ENCODE measurements around the gene FNIP1.
"Not testable (repeated sequence)": the region's sequence is repeated elsewhere in the genome, so short reads cannot be mapped to it uniquely, and the experiment has no call there.

The FNIP1 gene
- 88.5 to 92.5 reads per million in 2 donors for total RNA-seq

DNA sequence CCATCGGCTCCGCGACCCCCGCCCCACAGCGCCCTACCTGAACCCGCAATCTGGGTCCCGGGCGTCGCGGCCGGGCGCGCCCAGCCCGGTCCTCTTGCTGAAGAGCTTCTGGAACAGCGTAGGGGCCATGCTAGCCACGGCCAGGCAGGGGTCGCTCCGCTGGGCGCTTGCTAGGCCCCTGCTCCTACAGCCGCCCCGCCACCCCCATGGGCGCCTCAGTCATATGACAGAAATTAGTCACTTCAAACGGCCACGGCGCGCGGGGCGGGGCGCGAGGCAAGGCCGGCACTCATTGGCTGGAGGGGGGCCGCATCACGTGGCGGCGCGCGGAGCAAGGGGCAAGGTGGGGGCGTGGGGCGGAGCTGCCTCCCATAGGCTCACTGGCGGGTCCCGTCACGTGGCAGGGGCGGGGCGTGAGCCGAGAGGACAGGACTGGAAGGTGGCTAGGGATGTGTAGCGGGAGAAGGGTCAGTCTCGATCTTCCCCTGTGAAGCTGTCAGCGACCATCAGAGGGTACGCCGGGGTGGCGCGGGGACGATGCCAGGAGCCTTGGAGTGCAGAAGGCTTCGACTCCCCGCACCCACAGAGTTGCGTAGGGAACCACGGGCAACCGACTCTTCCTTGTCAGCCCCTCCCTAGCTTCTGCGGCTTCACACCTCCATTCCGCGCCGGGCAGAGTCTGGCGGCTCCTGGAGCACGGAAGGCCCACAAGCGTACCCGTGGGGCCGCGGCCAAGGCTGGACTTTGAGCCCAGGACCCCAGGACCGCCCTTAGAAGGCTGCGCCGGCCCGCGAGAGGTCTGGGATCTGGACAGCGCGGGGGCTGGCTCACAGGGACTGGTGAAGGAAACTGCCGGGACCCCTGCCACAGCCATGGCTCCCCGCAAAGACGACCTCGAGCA, at the start of gene FNIP1:
Gene FNIP1 (minus strand): TSS at position 225 of the 901 bp plus-strand sequence. CDS start 96 bp downstream, at position 129.
- DNase-seq, result peak; percentile 100

DNA sequence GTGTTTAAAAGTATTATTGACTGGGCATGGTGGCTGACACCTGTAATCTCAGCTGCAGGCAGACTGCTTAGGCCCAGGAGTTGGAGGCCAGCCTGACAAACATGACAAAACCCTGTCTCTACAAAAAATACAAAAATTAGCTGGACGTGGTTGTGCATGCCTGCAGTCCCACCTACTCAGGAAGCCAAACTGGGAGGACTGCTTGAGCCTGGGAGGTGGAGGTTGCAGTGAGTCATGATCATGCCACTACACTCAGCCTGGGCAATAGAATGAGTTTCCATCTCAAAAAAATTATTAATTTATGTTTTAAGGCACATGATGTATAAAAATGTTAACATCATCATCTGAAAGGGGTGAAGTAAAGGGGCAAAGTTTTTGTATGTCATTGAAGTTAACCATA, 49.7 kb upstream of the FNIP1 start:
- DNase-seq, result no peak

DNA sequence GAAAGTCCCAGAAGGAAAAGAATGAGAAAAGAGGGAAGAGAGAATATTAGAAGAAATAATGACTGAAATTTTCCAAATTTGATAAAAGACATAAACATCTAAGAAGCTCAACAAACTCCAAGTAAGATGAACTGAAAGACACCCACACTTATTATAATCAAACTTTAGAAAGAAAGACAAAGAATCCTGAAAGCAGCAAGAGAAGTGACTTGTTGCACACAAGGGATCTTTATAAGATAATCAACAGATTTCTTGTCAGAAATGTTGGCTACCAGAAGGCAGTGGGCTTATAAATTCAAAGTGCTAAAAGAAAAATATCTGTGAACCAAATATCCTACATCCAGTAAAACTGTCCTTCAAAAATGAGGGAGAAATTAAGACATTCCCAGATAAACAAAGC, 49.0 kb upstream of the FNIP1 start:
- DNase-seq, result no peak

DNA sequence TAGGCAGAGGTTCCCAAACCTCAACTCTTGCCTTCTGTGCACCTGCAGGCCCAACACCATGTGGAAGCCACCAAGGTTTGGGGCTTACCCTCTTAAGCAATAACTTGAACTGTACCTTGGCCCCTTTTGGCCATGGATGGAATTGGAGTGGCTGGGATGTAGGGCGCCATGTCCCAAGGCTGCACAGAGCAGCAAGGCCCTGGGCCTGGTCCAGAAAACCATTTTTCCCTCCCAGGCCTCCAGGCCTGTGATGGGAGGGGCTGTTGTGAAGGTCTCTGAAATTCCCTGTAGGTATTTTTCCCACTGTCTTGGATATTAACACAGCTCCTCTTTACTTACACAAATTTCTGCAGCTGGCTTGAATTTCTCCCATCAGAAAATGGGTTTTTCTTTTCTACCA, 46.2 kb upstream of the FNIP1 start:
- DNase-seq, result not testable (repeated sequence)

DNA sequence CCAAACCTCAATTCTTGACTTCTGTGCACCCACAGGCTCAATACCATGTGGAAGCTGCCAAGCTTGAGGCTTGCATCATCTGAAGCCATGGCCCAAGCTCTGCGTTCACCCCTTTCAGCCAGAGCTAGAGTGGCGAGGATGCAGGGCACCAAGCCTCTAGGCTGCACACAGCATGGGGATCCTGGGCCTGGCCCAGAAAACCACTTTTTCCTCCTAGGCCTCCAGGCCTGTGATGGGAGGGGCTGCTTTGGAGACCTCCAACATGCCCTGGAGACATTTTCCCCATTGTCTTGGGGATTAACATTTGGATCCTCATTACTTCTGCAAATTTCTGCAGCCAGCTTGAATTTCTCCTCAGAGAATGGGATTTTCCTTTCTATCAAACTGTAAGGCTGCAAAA, 35.9 kb upstream of the FNIP1 start:
- not testable (repeated sequence) for DNase-seq

DNA sequence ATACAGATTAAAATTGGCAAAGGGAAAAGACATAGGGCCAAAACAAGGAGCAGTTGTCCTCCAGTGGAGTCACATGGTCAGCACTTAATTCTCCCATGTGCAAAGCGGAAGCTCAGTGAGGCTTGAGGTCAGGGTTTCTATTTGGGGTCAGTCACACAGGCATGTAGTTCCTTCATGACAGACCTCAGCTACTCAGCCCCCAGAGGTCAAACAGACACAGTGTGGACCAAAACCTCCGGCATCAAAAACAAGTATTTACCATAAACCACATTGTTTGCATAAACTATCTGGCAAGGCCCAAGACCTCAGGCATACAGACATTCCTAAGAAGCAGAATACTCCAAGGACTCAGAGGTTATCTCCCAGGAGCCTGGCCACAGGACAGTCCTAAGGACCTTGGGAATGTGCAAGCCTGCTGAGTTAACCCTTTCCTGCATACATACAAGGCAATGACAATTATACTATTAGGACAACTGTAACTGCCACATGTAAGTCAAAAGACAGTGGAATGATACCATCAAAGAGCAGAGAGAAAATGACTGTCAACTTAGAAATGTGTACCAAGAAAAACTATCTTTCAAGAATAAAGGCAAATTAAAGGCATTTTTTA, 28.7 kb upstream of the FNIP1 start:
- no peak for DNase-seq

DNA sequence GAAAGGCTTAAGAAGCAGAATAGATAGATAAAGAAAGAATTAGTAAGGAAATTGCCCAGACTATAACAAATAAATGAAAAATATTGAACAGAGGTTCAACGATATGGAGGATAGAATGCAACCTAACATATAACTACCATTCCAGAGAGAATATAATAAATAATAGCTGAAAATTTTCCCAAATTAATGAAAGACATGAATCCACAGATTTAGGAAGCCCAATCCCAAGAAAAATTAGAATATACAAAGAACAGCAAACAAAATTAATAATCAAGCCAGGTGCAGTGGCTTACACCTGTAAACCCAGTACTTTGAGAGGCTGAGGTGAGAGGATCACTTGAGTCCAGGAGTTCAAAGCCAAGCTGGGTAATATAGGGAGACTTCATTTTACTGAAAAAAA, 27.8 kb upstream of the FNIP1 start:
- no peak for DNase-seq

DNA sequence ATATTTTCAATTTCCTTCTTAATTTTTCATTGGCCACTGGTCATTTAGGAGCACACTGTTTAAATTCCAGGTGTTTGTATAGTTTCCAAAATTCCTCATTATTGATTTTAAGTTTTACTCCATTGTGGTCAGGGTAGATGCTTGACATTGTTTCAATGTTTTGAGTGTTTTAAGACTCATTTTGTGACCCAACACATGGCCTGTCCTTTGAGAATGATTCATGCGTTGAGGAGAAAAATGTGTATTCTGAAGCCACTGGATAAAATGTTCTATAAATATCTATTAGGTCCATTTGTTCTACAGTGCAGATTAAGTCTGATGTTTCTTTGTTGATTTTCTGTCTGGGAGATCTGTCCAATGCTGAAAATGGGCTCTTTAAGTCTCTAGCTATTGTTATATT, 24.4 kb upstream of the FNIP1 start:
- DNase-seq, result no peak

DNA sequence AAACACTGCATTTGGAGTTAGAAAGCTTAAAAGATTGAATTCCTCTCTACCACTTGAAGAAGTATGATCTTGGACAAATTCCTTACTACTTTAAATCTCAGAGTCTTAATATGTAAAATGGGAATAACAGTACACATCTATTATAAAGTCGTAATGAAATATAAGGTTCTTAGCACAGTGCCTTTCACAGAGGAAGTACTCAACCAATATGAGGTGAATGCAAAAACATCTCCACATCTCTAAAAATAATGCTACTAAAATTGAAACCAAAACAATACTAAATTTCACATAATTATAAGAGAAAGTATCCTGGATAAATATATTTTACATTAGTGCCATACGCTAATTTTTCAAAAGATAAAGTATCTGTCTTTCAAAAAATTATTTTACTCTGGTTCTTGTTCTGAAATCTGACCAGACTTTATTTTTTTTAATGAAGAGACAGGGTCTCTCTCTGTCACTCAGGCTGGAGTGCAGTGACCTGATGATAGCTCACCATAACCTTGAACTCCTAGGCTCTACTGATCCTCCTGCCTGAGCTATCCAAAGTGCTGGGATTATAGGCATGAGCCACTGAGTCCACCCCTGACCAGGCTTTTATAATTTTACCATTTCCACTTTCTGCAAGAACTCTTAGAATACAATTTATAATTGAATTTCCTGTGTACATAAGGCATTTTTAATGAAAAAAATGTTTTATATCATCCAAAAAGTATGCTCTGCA, 21.3 kb upstream of the FNIP1 start:
- DNase-seq, result no peak

DNA sequence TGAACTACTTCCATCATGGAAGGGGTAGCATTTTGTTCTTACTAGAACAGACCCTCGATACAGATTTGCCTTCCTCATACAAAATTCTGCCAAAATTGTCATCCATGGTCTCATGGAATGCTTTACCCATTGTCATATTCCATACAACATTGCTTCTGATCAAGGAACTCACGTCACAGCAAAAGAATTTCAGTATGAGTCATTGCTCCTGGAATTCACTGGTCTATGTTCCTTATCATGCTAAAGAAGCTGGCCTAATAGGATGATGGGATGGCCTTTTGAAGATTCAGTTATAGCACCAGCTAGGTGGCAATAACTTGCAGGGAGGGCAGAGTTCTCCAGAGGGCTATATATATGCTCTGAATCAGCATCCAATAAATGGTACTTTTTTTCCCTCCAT, 18.2 kb upstream of the FNIP1 start:
- no peak for DNase-seq

DNA sequence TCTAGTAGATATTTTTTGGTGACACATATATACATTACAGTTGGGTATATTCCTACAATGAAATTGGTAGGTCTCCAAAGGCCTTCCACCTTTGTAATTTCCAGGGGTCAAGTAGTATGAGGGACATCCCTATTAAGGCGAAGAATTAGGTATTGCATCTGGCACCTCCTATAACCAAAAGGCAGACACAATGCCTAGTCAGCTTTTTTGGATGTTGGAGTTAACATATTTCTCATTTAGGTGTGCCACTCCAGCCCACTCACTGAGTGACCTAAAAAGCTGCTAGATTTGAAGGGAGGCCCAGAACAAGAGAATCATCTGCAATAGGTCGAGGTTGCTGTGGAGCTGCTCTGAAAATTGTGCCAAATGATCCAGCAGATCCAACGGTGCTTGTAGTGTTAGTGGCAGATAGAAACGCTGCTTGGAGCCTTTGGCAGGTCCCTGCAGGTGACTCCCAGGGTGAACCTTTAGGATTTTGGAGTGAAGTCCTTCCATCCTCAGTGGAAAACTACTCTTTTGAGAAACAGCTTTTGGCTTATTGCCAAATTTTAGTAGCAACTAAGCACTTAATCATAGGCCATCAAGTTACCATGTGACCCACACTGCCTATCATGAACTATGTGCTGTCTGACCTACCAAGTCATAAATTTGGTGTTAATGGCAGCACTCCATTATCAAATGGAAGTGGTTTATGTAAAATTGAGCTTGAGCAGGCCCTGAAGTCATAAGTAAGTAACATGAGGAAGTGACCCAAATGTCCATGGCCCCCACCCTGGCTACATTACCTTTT, 15.7 kb upstream of the FNIP1 start:
- no peak for DNase-seq

DNA sequence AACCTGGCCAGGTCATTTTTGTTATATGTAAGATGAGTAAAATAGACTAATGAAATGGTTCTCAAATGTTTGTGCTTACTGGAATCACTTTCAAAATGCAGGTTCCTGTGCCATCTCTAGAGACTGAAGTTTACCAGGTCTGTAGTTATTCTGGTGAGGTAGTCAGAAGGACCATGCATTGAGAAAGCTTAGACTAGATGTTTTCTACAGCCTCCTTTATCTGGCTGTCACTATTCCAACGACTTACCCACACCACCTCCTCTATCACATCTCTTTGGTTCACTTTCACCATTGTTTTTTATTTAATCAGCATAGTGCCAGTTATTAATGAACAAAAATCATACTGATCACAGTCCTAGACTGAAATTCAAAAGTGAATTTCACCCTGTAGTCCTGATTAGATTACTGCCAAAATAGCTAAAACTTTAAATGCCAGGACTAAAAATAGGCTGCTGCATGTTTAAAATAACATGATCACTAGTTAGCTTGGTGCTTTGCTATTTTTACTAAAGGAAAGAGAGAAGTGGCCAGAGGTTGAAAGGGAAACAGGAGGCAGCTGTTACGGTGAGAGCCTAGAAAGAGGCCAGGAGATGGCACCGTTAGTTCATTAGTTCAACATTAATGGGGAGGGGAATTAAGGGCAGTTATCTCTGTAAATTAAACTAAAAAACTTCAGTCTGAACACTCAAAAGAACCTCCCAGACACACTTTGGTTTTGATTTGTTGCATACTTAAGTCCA, 13.9 kb upstream of the FNIP1 start:
- no peak for DNase-seq

DNA sequence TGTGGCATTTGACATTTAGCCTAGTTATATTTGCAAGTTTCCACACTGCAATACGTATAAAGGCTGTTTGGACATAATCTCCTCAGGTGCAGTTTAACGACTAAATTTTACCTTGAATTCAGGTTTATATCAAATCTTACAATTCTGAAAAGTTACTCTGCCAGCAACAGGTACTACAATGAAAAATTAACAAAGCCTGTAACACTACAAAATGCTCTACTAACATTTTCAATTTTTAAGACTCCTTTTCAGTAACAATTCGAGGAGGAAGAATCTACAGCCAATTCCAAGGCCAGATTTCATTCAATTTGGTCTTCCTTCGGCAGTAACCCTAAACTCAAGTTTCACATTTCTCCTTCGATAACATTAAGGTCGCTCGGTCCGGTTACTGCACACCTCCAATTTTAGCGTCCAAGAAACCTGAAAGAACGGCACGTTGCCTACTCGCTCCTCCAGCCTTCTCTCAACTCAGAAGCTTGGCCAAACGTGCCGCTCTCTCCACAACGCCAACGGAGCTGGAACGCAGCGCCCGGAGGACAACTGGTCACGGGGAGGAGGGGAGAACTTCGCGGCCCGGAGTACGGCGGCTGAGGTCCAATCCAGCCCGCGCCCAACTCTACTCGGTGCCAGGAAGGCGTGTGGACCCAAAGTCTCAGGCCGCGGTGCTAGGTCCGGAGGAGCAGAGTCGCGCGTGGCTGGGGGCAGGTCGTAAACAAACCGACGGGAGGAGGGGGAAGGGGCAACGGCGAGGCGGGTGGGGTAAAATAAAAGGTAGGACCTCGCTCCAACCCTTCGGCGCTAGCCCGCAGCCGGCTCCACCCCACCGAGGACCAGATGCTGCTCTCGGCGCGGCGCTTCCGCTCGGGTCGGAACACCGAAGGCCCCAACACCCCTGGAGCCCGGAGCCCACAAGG, 681 bp downstream of the FNIP1 start:
- no peak for DNase-seq

DNA sequence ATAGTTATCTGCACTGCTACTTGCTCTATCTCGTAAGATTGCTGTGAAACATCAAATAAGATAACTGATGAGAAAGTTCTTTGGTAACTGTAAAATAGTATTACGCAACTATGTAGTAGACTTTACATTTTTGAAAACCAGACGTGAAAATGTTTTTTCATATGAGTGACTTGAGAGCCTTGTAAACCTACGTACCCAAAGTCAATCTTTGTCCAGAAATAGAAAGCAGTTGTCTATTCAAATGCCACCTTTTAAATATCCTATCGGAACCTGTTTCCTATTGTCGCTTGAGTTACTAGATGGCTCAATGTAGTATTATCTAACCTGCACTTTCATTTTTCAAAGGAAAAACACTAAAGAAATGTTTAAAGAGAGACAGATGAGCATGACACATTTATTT, 1.6 kb downstream of the FNIP1 start:
- DNase-seq, result no peak

DNA sequence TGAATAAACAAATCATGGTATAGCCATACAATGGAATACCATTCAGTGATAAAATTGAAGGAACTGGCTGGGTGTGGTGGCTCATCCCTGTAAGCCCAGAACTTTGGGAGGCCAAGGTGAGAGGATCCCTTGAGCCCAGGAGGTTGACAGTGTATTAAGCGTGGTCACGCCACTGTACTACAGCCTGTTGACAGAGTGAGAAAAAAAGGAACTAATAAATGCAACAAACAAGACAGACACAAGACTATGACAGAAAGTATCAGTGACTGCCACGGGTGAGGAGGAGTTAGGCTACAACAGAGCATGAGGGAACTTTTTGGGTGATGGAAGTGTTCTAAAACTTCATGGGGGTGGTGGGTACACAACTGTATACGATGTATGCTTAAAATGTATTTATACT, 2.2 kb downstream of the FNIP1 start:
- DNase-seq, result no peak

DNA sequence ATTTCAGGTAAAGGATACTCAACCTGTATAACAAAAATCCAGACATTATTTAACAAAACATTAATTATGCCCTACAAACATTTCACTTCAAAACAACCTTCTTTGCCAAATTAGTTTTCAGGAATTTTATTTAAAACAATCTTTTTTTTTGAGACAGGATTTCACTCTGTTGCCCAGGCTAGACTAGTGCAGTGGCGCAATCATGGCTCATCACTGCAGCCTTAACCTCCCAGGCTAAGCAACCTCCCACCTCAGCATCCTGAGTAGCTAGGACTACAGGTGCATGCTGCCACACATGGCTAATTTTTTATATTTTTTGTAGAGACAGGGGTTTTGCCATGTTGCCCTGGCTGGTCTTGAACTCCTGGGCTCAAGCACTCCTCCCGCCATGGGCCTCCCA, 3.9 kb downstream of the FNIP1 start:
- no peak for DNase-seq

DNA sequence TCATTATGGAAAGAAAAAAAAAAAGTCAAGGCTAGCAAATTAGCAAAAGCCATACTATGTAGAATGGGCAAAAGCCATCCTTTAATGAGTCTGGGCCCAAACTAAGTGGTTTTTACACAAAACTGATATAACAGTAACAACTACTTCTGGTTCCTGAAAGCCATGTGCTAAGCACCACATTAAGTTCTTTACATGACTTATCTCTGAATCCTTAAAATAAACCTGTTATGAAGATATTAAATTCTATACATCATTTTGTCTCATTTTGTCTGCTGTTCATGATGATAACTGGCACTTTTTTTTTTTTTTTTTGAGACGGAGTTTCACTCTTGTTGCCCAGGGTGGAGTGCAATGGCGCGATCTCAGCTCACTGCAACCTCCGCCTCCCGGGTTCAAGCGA, 5.0 kb downstream of the FNIP1 start:
- no peak for DNase-seq

DNA sequence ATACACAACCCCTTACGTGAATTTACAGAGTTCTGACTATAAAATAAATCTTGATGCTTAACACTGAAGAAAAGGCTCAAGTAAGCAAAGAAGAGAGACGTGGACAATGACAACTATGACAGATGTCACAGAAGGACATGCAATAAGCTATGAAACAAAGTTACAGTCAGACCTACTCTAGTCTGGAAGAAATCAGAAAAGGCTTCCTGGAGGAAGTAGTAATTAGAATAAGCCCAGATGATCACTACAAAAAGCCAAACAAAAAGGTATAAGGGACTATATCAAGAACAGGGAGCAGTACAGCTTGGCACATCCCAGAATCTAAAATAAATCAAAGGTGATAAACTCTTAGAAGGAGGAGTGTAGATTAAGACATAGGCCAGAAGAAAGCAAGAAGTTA, 6.3 kb downstream of the FNIP1 start:
- DNase-seq, result no peak

DNA sequence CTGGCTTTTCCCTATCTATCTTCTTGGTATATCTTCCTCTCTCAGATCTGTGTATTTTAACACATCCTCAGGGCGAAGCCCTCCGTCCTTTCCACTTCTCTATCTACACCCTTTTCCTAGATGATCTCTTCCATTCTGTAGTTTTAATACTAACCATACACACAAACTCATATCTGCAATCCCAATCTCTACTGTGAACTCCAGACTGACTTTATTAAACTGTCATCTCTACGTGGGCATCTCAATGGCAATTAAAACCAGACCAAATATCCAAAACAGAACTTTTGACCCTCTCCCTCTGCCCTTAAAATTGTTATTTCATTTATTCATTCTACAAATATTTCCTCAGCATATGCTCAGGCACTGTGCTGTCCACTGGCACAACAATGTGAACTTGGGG, 7.1 kb downstream of the FNIP1 start:
- DNase-seq, result no peak

DNA sequence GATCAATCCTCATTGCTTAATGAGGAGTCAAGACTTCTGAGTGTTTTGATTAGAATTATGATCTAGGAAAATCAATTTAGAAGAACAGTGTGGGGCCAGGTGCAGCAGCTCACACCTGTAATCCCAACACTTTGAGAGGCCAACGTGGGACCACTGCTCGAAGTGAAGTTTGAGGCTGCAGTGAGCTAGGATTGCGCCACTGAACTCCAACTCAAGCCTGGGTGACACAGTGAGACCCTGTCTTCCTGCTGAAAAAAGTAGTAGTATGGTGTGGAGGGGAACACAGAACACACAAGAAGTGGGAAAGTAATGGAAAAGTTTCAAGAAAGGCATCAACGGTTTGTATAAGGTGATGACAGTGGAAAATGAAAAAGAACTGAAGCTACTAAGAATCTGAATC, 9.1 kb downstream of the FNIP1 start:
- DNase-seq, result no peak
